Activated naive CD4-positive, alpha-beta T cell treated with Interleukin-2 at 50 U/mL for 16 hours (primary cell): ENCODE results near the gene SSX4B.
"Not testable (repeated sequence)": the region's sequence is repeated elsewhere in the genome, so short reads cannot be mapped to it uniquely, and the experiment has no call there.

ENCODE experiments used
- DNase-seq: peaks from one replicate; pipeline ENCODE4 v3.0.0-alpha.2; 2020

SSX4B gene

GRCh38 chrX:48411860-48412259 is at the start of gene SSX4B:
TSS of gene SSX4B (minus strand) at chrX:48411960. CDS start at chrX:48411372, 588 bp downstream.
- DNase-seq: not testable (repeated sequence)

GRCh38 chrX:48460606-48461005 is 48.8 kb upstream of the SSX4B start:
- DNase-seq: no peak

- no peak for DNase-seq
Measured at GRCh38 chrX:48460031-48460430, 48.3 kb upstream of the SSX4B start.

- DNase-seq: no peak
Measured at GRCh38 chrX:48459483-48459882, 47.7 kb upstream of the SSX4B start.

- no peak for DNase-seq
Measured at GRCh38 chrX:48458711-48459110, 47.0 kb upstream of the SSX4B start.

GRCh38 chrX:48456628-48457331 is 45.0 kb upstream of the SSX4B start:
- no peak for DNase-seq

- DNase-seq: no peak
Measured at GRCh38 chrX:48451708-48452107, 39.9 kb upstream of the SSX4B start.

GRCh38 chrX:48450076-48450475 is 38.3 kb upstream of the SSX4B start:
- no peak for DNase-seq

- DNase-seq: not testable (repeated sequence)
Measured at GRCh38 chrX:48447201-48447600, 35.4 kb upstream of the SSX4B start.

- DNase-seq: not testable (repeated sequence)
Measured at GRCh38 chrX:48433713-48434112, 22.0 kb upstream of the SSX4B start.

- not testable (repeated sequence) for DNase-seq
Measured at GRCh38 chrX:48430166-48430565, 18.4 kb upstream of the SSX4B start.

GRCh38 chrX:48429606-48430005 is 17.8 kb upstream of the SSX4B start:
- not testable (repeated sequence) for DNase-seq

- DNase-seq: not testable (repeated sequence)
Measured at GRCh38 chrX:48427027-48427716, 15.4 kb upstream of the SSX4B start.

- not testable (repeated sequence) for DNase-seq
Measured at GRCh38 chrX:48397825-48398224, 13.9 kb downstream of the SSX4B start.

GRCh38 chrX:48396931-48397330 is 14.8 kb downstream of the SSX4B start:
- DNase-seq: not testable (repeated sequence)

GRCh38 chrX:48383239-48383638 is 28.5 kb downstream of the SSX4B start, which contains the start of gene SSX4:
TSS of gene SSX4 (plus strand) at chrX:48383539. CDS start at chrX:48384054, 515 bp downstream.
- DNase-seq: not testable (repeated sequence)

GRCh38 chrX:48370408-48370807 is 41.4 kb downstream of the SSX4B start:
- DNase-seq: not testable (repeated sequence)

- DNase-seq: not testable (repeated sequence)
Measured at GRCh38 chrX:48367717-48368408, 43.9 kb downstream of the SSX4B start.

GRCh38 chrX:48359281-48359680 is 52.5 kb downstream of the SSX4B start:
- DNase-seq: not testable (repeated sequence)

- DNase-seq: no peak
Measured at GRCh38 chrX:48357681-48358080, 54.1 kb downstream of the SSX4B start.

- not testable (repeated sequence) for DNase-seq
Measured at GRCh38 chrX:48356315-48357094, 55.3 kb downstream of the SSX4B start, which contains the start of gene SSX3. TSS of gene SSX3 (minus strand) at chrX:48356703. CDS start at chrX:48355249, 1,454 bp downstream.
